HG03045 (cell line): ENCODE measurements around the gene ADGRF1.

ENCODE experiments used
- ATAC-seq: cut with Tn5 transposase; IDR thresholded peaks from one replicate; pipeline ENCODE4 v1.9.1; 2021; ENCODE audit warnings: mild to moderate bottlenecking, moderate library complexity; ENCODE audit not compliant: unreplicated experiment

ADGRF1 gene

GRCh38 chr6:46985943-46986342 lies 56.2 kb downstream of the ADGRF1 start:
- no peak for ATAC-seq

GRCh38 chr6:46983007-46983411 lies 59.1 kb downstream of the ADGRF1 start:
- ATAC-seq: no peak

GRCh38 chr6:46979206-46979605 lies 62.9 kb downstream of the ADGRF1 start:
- no peak for ATAC-seq

GRCh38 chr6:46974786-46975185 lies 67.3 kb downstream of the ADGRF1 start:
- ATAC-seq: no peak

GRCh38 chr6:46973029-46973428 lies 69.1 kb downstream of the ADGRF1 start:
- ATAC-seq: no peak

- no peak for ATAC-seq
These were observed 69.6 kb downstream of the ADGRF1 start for GRCh38 chr6:46972531-46972930.

- ATAC-seq: no peak
These were observed 72.9 kb downstream of the ADGRF1 start for GRCh38 chr6:46969206-46969605.

DNA sequence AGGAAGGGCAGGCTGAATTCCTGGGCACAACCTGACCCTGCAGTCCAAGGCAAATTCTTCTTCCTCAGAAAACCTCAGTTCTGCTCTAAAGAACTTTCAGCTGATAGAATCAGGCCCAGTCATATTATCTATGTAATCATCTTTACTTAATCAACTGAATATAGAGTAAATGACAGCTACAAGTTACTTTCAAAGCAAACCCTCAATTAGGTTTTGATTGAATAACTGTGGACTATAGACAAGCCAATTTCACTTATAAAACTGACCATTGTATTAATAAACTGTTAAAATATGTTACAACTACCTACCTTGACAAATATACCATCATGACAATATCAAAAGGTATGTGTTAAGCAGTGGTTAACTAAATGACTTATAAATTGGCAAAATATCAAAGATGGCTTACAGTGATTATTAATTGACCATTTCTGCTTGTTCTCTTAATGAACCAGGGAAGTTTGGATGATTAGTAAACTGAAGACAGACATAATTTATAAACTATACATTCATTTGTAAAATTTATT lies 74.2 kb downstream of the ADGRF1 start:
- ATAC-seq: no peak

GRCh38 chr6:46964716-46965519 lies 77.2 kb downstream of the ADGRF1 start:
- no peak for ATAC-seq

DNA sequence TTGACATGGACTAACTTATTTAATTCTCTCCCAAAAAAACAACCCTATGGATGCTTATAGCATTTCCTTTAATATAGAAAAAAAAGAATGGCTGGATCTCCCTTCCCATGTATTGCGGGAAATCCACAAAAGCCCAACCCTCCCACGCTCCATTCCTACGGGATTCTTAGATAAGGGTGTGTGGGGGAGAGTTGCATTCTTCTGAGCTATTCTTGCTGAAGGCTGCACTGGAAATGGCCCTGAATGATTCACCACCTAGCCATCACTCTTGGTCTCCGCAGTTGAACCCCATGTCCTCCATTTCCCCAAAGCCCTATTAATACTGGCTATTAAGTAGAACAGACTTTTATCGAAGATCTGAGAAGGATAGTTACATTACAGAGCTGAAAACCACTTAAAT lies 78.5 kb downstream of the ADGRF1 start:
- ATAC-seq: no peak

- no peak for ATAC-seq
These were observed 79.1 kb downstream of the ADGRF1 start for GRCh38 chr6:46963039-46963438.

DNA sequence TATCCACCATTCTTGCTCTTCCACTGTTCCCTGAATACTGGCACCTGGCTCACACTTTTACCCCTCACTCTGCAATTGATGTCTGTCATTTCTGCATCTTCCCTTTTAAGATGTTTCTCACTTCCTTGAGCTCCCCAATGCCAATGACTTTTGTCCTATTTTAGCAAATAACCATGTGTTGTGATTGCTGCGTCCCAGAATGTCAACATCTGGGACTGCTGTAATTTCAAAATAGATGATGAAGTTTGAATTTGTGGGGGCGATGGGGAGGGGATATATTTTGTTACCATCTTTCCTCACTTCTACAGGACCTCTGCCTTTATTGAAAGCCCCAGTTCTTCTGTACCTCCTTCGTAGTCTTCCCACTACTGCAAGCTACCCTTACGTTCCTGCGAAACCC lies 80.4 kb downstream of the ADGRF1 start:
- no peak for ATAC-seq

DNA sequence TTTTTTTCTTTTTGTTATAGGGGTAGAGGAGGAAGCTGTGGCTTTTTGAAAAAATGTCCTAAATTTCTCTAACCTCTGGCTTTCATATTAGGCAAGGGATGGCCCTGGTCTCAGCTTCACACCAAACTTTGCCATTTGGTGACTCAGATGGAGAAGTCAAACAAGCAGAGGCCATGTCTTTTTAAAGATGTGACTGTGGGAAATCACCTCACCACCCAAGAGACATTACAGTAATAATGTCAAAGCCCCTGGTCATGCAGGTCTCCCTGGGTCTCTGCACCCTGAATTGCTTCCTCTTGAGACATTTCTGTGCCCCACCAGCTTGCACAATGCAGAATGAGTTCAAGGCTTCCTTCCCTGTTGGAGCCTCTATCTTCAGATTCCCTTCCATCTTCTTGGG lies 80.9 kb downstream of the ADGRF1 start:
- no peak for ATAC-seq

DNA sequence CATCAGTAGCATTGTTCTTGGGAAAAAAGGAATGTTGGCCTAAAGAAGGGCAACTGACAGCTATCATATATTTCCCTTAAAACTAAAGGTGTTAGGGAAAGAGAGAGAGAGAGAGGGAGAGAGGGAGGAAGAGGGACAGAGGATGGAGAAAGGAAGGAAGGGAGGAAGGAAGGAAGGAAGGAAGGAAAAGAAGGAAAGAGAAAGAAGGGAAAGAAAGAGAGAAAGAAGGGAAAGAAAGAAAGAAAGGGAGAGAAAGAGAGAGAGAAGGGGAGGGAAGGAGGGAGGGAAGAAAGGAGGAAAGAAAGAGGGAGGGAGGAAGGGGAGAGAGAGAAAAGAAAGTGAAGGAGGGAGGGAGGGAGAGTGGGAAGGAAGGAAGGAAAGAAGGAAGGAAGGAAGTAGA lies 82.7 kb downstream of the ADGRF1 start:
- no peak for ATAC-seq

DNA sequence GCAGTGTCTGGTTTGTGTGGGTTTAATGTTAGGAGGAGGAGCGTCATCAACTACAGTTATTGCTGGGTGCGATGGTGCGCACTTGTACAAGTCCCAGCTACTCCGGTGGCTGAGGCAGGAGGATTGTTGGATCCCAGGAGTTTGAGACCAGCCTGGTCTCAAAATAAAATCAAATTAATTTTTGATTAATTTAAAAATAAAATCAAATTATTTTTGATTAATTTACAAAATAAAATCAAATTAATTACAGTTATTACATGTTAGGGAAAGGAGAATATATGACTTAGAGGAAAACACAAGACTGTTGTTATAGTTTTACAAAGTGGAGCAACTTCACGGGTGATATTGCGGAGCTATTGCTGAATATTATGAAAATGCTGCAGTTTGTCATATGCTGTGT lies 85.7 kb downstream of the ADGRF1 start:
- ATAC-seq: no peak

- ATAC-seq: no peak
These were observed 87.2 kb downstream of the ADGRF1 start for GRCh38 chr6:46954837-46955451.

DNA sequence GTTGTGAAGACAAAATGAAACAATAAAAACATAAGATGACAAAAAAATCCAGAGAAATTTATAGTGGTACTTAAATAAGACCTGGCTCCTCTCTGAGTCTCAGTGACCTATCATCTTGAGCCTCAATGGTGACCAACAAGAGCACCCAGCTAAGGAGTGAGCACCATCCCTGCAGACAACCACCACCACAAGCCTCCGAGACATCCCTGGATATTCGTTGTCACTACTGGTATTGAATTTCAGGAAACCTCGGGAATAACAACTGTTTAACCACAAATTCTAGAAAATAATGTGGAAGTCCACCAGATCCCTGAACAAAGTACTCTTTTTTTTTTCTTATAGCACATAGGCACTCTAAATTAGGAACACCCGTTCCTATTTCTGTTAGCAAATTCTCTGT lies 88.2 kb downstream of the ADGRF1 start:
- no peak for ATAC-seq

DNA sequence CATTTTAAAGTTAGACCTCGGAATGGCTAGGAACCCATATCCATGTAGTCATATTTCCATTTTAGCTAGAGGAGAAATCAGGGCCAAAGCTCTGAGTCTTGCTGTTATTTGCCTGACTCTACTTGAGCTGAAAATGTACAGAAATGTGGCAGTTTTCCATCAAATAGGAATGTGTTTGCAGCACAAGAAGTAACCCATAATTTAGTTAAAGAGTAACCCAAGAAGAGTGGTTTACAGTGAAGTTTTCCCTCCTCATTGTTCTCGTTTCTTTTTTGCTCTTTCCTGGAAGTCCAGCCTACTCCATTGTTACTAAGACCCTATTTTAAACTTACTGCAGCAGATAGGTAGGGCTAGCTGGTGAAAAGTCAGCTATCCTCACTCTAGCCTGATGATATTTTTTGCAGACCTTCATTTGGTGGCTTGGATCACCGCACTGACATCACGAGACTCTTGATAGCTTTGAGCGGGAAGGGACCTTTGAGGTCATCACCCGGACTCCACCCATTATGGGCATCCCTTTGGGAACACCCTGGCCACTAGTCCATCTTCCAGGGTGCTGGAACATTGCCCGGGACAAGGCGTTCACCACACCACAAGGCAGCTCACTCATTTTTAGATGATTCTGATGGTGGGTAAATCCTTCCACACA lies 92.4 kb downstream of the ADGRF1 start:
- no peak for ATAC-seq

- no peak for ATAC-seq
These were observed 93.4 kb downstream of the ADGRF1 start for GRCh38 chr6:46948699-46949098.
